Lung (tissue), 12 donors: ENCODE results near the gene BTG4. TPM values are rescaled to one million over a fixed set of nuclear protein-coding genes. Genes with fewer than 3 reads are reported as not detected.

Source experiments
- ATAC-seq: fragments of 200-7000 bp; cut with Tn5 transposase; one replicate; pipeline ENCODE4 v1.9.1; 2020; ENCODE audit warnings: moderate number of reproducible peaks; ENCODE audit not compliant: insufficient read depth, low FRiP score
- DNase-seq, 3 donors: peaks; one replicate each; pipeline ENCODE4 v3.0.0-alpha.2; 2013 to 2017
- H3K27ac ChIP-seq, 2 donors: one replicate each; pipeline ENCODE4 v1.5.1; 2013; ENCODE audit warnings: mild to moderate bottlenecking in 2 of 2, moderate library complexity in 2 of 2, control low read depth in 1 of 2, inconsistent platforms in 1 of 2, low read depth in 1 of 2, low read length in 1 of 2
- H3K27me3 ChIP-seq, 3 donors: one replicate each; pipeline ENCODE4 v1.5.1; 2013; ENCODE audit warnings: low read length in 2 of 3; ENCODE audit not compliant: control insufficient read depth in 3 of 3, insufficient read depth in 3 of 3
- H3K36me3 ChIP-seq, 4 donors: one replicate each; pipeline ENCODE4 v1.5.1; 2013; ENCODE audit warnings: low read length in 4 of 4, mild to moderate bottlenecking in 1 of 4, moderate library complexity in 1 of 4; ENCODE audit not compliant: control insufficient read depth in 4 of 4, insufficient read depth in 4 of 4
- H3K4me1 ChIP-seq, 5 donors: one replicate each; pipeline ENCODE4 v1.5.1; 2013; ENCODE audit warnings: low read length in 5 of 5, mild to moderate bottlenecking in 2 of 5, moderate library complexity in 1 of 5; ENCODE audit not compliant: control insufficient read depth in 5 of 5, insufficient read depth in 5 of 5
- H3K4me3 ChIP-seq: one replicate; pipeline ENCODE4 v1.5.1; 2013; ENCODE audit warnings: mild to moderate bottlenecking, control low read depth, moderate library complexity
- H3K9ac ChIP-seq, 2 donors: one replicate each; pipeline ENCODE4 v1.5.1; 2013; ENCODE audit warnings: low read length in 2 of 2, control low read depth in 1 of 2; ENCODE audit not compliant: insufficient read depth in 1 of 2
- H3K9me3 ChIP-seq, 4 donors: one replicate each; pipeline ENCODE4 v1.5.1; 2013; ENCODE audit warnings: low read length in 3 of 4, mild to moderate bottlenecking in 1 of 4, moderate library complexity in 1 of 4; ENCODE audit not compliant: control insufficient read depth in 4 of 4, insufficient read depth in 3 of 4
- CTCF ChIP-seq: IDR thresholded peaks from 2 replicates; pipeline ENCODE4 v1.5.1; 2012; ENCODE audit warnings: mild to moderate bottlenecking; ENCODE audit errors: control extremely low read depth, extremely low read depth
- WGBS, 2 donors: extraction: QIAGEN DNeasy Blood & Tissue Kit; methylation state at CpG; one replicate each; pipeline ENCODE4 v1.1.7; 2013; 5-methylcytosine and 5-hydroxymethylcytosine counted together
- polyA plus RNA-seq, 2 donors: library from polyadenylated mRNA; stranded (reverse); fragments of 200-250 nt; gene quantifications; one replicate each; pipeline ENCODE4 v1.2.1, GENCODE V29; 2013
- total RNA-seq, 2 donors: library from RNA; depleted of rRNA in 1 of 2; stranded (reverse); fragments of >200 nt in 1 of 2; gene quantifications; one replicate each; pipeline ENCODE4 v1.2.1, GENCODE V29; 2014 to 2021
- donor health status: control.
- donor health status: control.
- donor health status: Bipolar disorder and iron deficiency.
- donor health status: healthy.
- donor health status: DM: yes; HTN: yes; CAD: no.

BTG4 gene
- total and polyA plus RNA-seq, 4 donors = 0.23 to 1.5 (median 0.52) TPM

- no peak for DNase-seq
- WGBS, 2 donors = 90 to 93% methylated on average over 9 of the region's 9 CpGs
- ATAC-seq = no peak
- Histone ChIP-seq H3K27ac (no peak overlapping the region), H3K27me3 (peaks cover 0 to 2% (median 0%) of the 10 kb centered on the region in 3 donors), H3K9me3 (no peaks in the 10 kb centered on the region), H3K36me3 (no peaks in the 10 kb centered on the region), H3K4me3 (no peak overlapping the region), H3K9ac (no peak overlapping the region), H3K4me1 (peaks cover 0 to 7% (median 0%) of the 10 kb centered on the region in 5 donors)
- no peak for TF ChIP-seq CTCF
These were observed 52.5 kb downstream of the BTG4 start for GRCh38 chr11:111459506-111460270.

GRCh38 chr11:111457731-111458368, 54.3 kb downstream of the BTG4 start:
- no peak overlapping the region for H3K4me3 ChIP-seq
- DNase-seq (no peak), ATAC-seq (no peak)
- WGBS, 2 donors = 88 to 89% methylated on average over 9 of the region's 9 CpGs
- no peak overlapping the region for H3K9ac ChIP-seq
- no peaks in the 10 kb centered on the region for H3K36me3 ChIP-seq
- no peak overlapping the region for H3K27ac ChIP-seq
- peaks cover 0 to 2% (median 0%) of the 10 kb centered on the region in 3 donors for H3K27me3 ChIP-seq
- peaks cover 0 to 7% (median 0%) of the 10 kb centered on the region in 5 donors for H3K4me1 ChIP-seq
- no peaks in the 10 kb centered on the region for H3K9me3 ChIP-seq
- TF ChIP-seq CTCF = no peak

- Histone ChIP-seq H3K36me3 (no peaks in the 10 kb centered on the region), H3K4me1 (peaks cover 0 to 7% (median 0%) of the 10 kb centered on the region in 5 donors), H3K27me3 (peaks cover 0 to 2% (median 0%) of the 10 kb centered on the region in 3 donors), H3K27ac (no peak overlapping the region), H3K9ac (no peak overlapping the region), H3K9me3 (no peaks in the 10 kb centered on the region), H3K4me3 (no peak overlapping the region)
- no peak for DNase-seq
- no peak for ATAC-seq
- 89 to 92% methylated on average over 11 of the region's 11 CpGs for WGBS, 2 donors
- no peak for TF ChIP-seq CTCF
These were observed 55.1 kb downstream of the BTG4 start for GRCh38 chr11:111456859-111457730.
